Stomach (tissue), 4 donors: ENCODE results near the gene ASTN2.

Experiments used
- CTCF ChIP-seq, 7 experiments: fragments of 450-650 bp in 4 of 7; fragments of 200-600 bp in 3 of 7; sonication (generic) in 3 of 7; IDR thresholded peaks; one replicate each; pipeline ENCODE4 v1.5.1; 2016 to 2019; ENCODE audit warnings: antibody characterized with exemption in 7 of 7, control low read depth in 2 of 7, mild to moderate bottlenecking in 1 of 7
- EP300 ChIP-seq: sonication (generic); formaldehyde crosslinking; IDR thresholded peaks from one replicate; pipeline ENCODE4 v1.6.1; 2017; ENCODE audit warnings: antibody characterized with exemption
- POLR2A ChIP-seq, 4 donors: fragments of 450-650 bp; IDR thresholded peaks; one replicate each; pipeline ENCODE4 v1.6.1; 2016; ENCODE audit warnings: antibody characterized with exemption in 4 of 4, control low read depth in 2 of 4, mild to moderate bottlenecking in 1 of 4, moderate library complexity in 1 of 4
- POLR2AphosphoS5 ChIP-seq, 3 donors: sonication (generic); formaldehyde crosslinking; IDR thresholded peaks; one replicate each; pipeline ENCODE4 v1.6.1; 2016; ENCODE audit warnings: antibody characterized with exemption in 3 of 3

GRCh38 chr9:116632990-116633838 is 781.6 kb downstream of the ASTN2 start:
- TF ChIP-seq POLR2A (IDR thresholded peaks at IDR 0.05) (no peak), CTCF (IDR thresholded peaks at IDR 0.05) (no peak), POLR2AphosphoS5 (IDR thresholded peaks at IDR 0.05) (no peak), EP300 (no peak)
